ENCODE data around the gene DIRAS3.

DNA sequence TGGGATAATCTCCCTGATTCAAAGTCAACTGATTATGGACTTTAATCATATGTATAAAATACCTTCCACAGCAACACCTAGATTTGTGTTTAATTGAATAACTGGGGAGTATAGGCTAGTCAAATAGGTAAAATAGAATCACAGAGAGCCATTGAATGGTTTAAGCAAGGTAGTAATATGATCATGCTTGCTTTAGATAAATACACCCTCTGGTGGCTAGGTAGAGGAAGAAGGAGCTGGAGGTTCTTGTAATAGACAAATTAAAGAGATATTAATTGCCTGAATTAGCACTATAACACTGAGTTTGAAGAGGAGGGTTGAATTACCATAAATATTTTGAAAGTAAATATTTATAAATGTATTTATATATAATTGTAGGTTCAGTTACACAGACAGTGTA is 40.3 kb downstream of the DIRAS3 start:
- TF ChIP-seq YY1 (IDR thresholded peaks at IDR 0.05; ENCODE audit: insufficient read depth, insufficient read length) (no peak), SUZ12 (IDR thresholded peaks at IDR 0.05; ENCODE audit: extremely low read depth, insufficient read depth, insufficient read length) (no peak)
